HL-60 (cell line): ENCODE data around the gene TRAPPC11.

ENCODE experiments used
- CTCF ChIP-seq: IDR thresholded peaks from one replicate; pipeline ENCODE4 v1.5.1; 2011; ENCODE audit warnings: low read length, control low read depth, inconsistent platforms; ENCODE audit not compliant: insufficient read depth
- POLR2AphosphoS5 ChIP-seq: IDR thresholded peaks from 2 replicates; pipeline ENCODE4 v1.6.1; 2012; ENCODE audit warnings: low read depth

- TF ChIP-seq CTCF, result no peak
- no peak for TF ChIP-seq POLR2AphosphoS5
Observed at GRCh38 chr4:183758061-183758757, 99.1 kb downstream of the TRAPPC11 start.
